Measurements from ENCODE around the gene KRT1.

The KRT1 gene

DNA sequence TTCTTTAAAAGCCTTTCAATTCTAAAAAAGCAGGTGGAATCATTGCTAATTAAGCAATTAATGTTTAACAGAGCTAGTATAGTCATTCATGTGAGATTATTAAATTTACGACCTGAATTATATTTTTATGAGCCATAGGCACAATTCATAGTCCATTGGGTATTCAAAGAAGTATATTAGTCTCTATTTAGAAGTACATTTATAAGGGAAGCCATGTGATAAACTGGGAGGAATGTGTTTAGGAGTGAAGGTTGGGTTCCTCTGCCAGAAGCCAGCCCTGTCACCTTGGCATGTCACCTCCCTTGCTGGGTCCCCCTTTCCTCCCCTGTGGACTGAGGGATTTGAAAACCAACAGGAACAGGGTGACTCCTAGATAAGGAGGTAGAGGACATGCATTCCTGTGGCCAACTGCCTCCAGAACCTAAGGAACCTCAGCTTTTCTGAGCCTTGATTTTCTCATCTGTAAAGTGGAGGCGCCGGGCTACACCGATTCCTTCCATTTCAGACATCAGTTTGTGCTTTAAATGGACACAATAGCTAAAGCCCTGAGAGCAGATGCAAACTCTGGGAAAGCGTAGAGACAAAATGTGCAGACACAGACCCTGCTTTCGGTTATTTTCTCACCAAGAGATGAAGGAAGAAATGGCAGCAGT is 22.8 kb downstream of the KRT1 start:
- POLR2A ChIA-PET, result no interaction called here
- TF ChIP-seq SUZ12 (IDR thresholded peaks at IDR 0.05) (no peak), FOXA1 (IDR thresholded peaks at IDR 0.05) (no peak), LEF1 (IDR thresholded peaks at IDR 0.05; ENCODE audit: borderline replicate concordance) (no peak), NFRKB (IDR thresholded peaks at IDR 0.05) (no peak), SP1 (IDR thresholded peaks at IDR 0.05) (no peak), FOXM1 (IDR thresholded peaks at IDR 0.05; ENCODE audit: borderline replicate concordance) (no peak), TARDBP (IDR thresholded peaks at IDR 0.05) (no peak), FOXK2 (IDR thresholded peaks at IDR 0.05) (no peak), ARNT (IDR thresholded peaks at IDR 0.05) (no peak), CTBP1 (IDR thresholded peaks at IDR 0.05; ENCODE audit: borderline replicate concordance) (no peak), L3MBTL2 (conservative IDR thresholded peaks at IDR 0.05) (no peak), BHLHE40 (IDR thresholded peaks at IDR 0.05; ENCODE audit: borderline replicate concordance) (no peak), HDGF (IDR thresholded peaks at IDR 0.05; ENCODE audit: borderline replicate concordance) (no peak), ZNF384 (IDR thresholded peaks at IDR 0.05) (no peak), ELF4 (IDR thresholded peaks at IDR 0.05) (no peak)
- TF ChIP-seq, protein P1, sequence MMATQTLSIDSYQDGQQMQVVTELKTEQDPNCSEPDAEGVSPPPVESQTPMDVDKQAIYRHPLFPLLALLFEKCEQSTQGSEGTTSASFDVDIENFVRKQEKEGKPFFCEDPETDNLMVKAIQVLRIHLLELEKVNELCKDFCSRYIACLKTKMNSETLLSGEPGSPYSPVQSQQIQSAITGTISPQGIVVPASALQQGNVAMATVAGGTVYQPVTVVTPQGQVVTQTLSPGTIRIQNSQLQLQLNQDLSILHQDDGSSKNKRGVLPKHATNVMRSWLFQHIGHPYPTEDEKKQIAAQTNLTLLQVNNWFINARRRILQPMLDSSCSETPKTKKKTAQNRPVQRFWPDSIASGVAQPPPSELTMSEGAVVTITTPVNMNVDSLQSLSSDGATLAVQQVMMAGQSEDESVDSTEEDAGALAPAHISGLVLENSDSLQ (IDR thresholded peaks at IDR 0.05), result no peak
- DNase-seq (ENCODE audit: extremely low spot score), result no peak
- CTCF ChIA-PET, result interaction anchor here (0.9 kb wide), 1 partner anchor 75 kb away, joined by 3 read pairs; no protein-coding TSS in a partner anchor

DNA sequence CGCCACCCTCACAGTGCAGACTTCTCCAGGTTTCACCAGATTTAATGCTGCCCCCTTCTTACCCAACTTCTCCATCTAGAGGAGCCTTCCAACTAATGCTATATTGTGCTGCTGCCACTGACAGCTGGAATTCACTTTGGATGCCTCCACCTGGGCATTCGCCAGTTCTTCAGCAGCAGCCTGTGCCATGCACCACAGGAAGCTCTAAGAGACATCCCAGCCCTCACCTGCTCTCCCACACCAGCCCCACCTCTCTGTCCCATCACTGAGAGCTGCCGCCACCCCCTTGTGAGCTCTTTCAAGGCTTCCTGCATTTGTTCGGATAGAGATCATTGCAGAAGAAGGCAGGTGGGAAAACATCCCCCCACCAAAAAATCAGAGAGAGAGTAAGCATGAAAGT is 23.6 kb downstream of the KRT1 start:
- ChIA-PET POLR2A (no interaction called here), CTCF (interaction anchor here (0.9 kb wide), 1 partner anchor 74 kb away, joined by 3 read pairs; no protein-coding TSS in a partner anchor)
- DNase-seq (ENCODE audit: extremely low spot score), result no peak
- TF ChIP-seq ZNF384 (IDR thresholded peaks at IDR 0.05), result no peak
- no peak for TF ChIP-seq SUZ12 (IDR thresholded peaks at IDR 0.05)
- no peak for TF ChIP-seq FOXK2 (IDR thresholded peaks at IDR 0.05)
- no peak for TF ChIP-seq FOXM1 (IDR thresholded peaks at IDR 0.05; ENCODE audit: borderline replicate concordance)
- no peak for TF ChIP-seq FOXA1 (IDR thresholded peaks at IDR 0.05)
- TF ChIP-seq TARDBP (IDR thresholded peaks at IDR 0.05), result no peak
- TF ChIP-seq ELF4 (IDR thresholded peaks at IDR 0.05), result no peak
- TF ChIP-seq NFRKB (IDR thresholded peaks at IDR 0.05), result no peak
- no peak for TF ChIP-seq CTBP1 (IDR thresholded peaks at IDR 0.05; ENCODE audit: borderline replicate concordance)
- no peak for TF ChIP-seq HDGF (IDR thresholded peaks at IDR 0.05; ENCODE audit: borderline replicate concordance)
- TF ChIP-seq L3MBTL2 (conservative IDR thresholded peaks at IDR 0.05), result no peak
- TF ChIP-seq, protein P1 (IDR thresholded peaks at IDR 0.05), result no peak
- TF ChIP-seq LEF1 (IDR thresholded peaks at IDR 0.05; ENCODE audit: borderline replicate concordance), result no peak
- TF ChIP-seq SP1 (IDR thresholded peaks at IDR 0.05), result no peak
- TF ChIP-seq BHLHE40 (IDR thresholded peaks at IDR 0.05; ENCODE audit: borderline replicate concordance), result no peak
- TF ChIP-seq ARNT (IDR thresholded peaks at IDR 0.05), result no peak

DNA sequence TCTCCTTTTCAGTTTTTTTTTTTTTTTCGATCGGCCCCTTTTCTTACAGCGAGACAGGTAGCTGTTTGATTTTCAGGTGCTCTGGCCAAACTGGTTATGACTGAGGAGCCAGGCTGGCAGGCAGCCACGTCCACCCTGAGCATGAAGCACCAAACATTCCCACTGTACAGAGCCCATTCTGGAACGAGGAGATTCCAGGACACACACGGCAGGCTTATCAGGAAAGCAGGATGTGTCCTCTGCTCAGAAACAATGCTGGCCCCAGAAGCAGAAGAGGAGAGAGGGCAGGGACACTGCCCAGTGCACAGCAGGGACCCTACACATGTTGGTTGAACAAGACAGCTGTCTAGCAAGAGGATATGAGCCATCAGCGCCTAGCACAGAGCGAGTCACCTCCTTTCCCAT is 24.5 kb downstream of the KRT1 start:
- no peak for DNase-seq (ENCODE audit: extremely low spot score)
- ChIA-PET CTCF (no interaction called here), POLR2A (no interaction called here)
- TF ChIP-seq BHLHE40 (IDR thresholded peaks at IDR 0.05; ENCODE audit: borderline replicate concordance), result no peak
- TF ChIP-seq HDGF (IDR thresholded peaks at IDR 0.05; ENCODE audit: borderline replicate concordance), result no peak
- no peak for TF ChIP-seq ELF4 (IDR thresholded peaks at IDR 0.05)
- TF ChIP-seq, protein P1 (IDR thresholded peaks at IDR 0.05), result no peak
- no peak for TF ChIP-seq CTBP1 (IDR thresholded peaks at IDR 0.05; ENCODE audit: borderline replicate concordance)
- TF ChIP-seq FOXM1 (IDR thresholded peaks at IDR 0.05; ENCODE audit: borderline replicate concordance), result no peak
- no peak for TF ChIP-seq SUZ12 (IDR thresholded peaks at IDR 0.05)
- TF ChIP-seq SP1 (IDR thresholded peaks at IDR 0.05), result no peak
- TF ChIP-seq L3MBTL2 (conservative IDR thresholded peaks at IDR 0.05), result no peak
- no peak for TF ChIP-seq FOXK2 (IDR thresholded peaks at IDR 0.05)
- TF ChIP-seq ARNT (IDR thresholded peaks at IDR 0.05), result no peak
- TF ChIP-seq FOXA1 (IDR thresholded peaks at IDR 0.05), result no peak
- no peak for TF ChIP-seq LEF1 (IDR thresholded peaks at IDR 0.05; ENCODE audit: borderline replicate concordance)
- TF ChIP-seq TARDBP (IDR thresholded peaks at IDR 0.05), result no peak
- TF ChIP-seq ZNF384 (IDR thresholded peaks at IDR 0.05), result no peak
- no peak for TF ChIP-seq NFRKB (IDR thresholded peaks at IDR 0.05)

DNA sequence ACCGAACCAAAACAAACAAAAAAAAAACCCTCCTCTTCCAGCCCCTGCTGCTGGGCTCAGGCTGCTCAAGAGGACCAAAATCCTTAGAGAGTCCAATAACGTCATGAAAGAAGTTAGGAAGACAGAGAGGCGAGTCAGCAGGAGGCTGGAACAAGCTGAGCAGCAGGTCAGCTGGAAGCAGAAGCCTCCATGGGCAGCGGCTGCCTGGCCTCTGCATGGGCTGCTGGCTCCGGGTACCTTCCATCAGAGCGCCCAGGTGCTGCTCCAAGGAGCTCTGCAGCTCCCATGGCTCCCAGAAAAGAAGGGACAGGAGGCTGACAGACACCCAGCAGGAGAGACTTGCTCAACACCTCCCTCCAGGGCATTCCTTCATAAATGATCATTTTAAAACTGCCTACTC is 25.0 kb downstream of the KRT1 start:
- DNase-seq (ENCODE audit: extremely low spot score), result no peak
- ChIA-PET CTCF (no interaction called here), POLR2A (no interaction called here)
- TF ChIP-seq HDGF (IDR thresholded peaks at IDR 0.05; ENCODE audit: borderline replicate concordance) (no peak), SP1 (IDR thresholded peaks at IDR 0.05) (no peak), BHLHE40 (IDR thresholded peaks at IDR 0.05; ENCODE audit: borderline replicate concordance) (no peak), ZNF384 (IDR thresholded peaks at IDR 0.05) (no peak), NFRKB (IDR thresholded peaks at IDR 0.05) (no peak), LEF1 (IDR thresholded peaks at IDR 0.05; ENCODE audit: borderline replicate concordance) (no peak), TARDBP (IDR thresholded peaks at IDR 0.05) (no peak), FOXM1 (IDR thresholded peaks at IDR 0.05; ENCODE audit: borderline replicate concordance) (no peak), SUZ12 (IDR thresholded peaks at IDR 0.05) (no peak), CTBP1 (IDR thresholded peaks at IDR 0.05; ENCODE audit: borderline replicate concordance) (no peak), FOXK2 (IDR thresholded peaks at IDR 0.05) (no peak), FOXA1 (IDR thresholded peaks at IDR 0.05) (no peak), ARNT (IDR thresholded peaks at IDR 0.05) (no peak)
- TF ChIP-seq, protein P1 (IDR thresholded peaks at IDR 0.05), result no peak

DNA sequence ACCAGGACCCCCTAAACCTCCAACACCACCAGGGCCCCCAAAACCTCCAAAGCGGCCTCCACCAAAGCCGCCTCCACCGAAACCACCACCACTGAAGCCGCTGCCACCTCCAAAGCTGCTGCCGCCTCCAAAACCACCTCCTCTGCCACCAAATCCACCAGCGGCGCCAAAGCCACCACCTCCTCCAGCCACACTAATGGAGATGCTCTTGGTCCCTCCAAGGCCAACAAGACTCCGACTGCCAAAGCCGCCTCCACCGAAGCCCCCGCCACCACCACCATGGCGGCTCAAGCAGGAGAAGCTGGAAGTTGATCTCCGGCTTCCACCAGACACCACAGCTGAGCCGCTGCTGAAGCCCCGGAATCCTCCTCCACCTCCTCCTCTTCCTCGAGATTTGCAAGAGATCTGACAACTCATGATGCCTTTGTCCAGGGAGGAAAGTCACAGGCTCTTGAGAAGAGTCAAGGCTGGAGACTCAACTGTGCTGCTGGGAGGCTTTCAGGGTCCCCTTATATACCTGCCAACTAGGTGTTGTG is 28.4 kb downstream of the KRT1 start, which contains the start of gene KRT2:
Gene KRT2 (minus strand): TSS at position 486 of the 536 bp plus-strand sequence. CDS start 69 bp downstream, at position 417.
- ChIA-PET CTCF (no interaction called here), POLR2A (no interaction called here)
- TF ChIP-seq FOXM1 (IDR thresholded peaks at IDR 0.05; ENCODE audit: borderline replicate concordance) (no peak), ARNT (IDR thresholded peaks at IDR 0.05) (no peak), LEF1 (IDR thresholded peaks at IDR 0.05; ENCODE audit: borderline replicate concordance) (no peak), FOXA1 (IDR thresholded peaks at IDR 0.05) (no peak), ELF4 (IDR thresholded peaks at IDR 0.05) (no peak), FOXK2 (IDR thresholded peaks at IDR 0.05) (no peak), HDGF (IDR thresholded peaks at IDR 0.05; ENCODE audit: borderline replicate concordance) (no peak), TARDBP (IDR thresholded peaks at IDR 0.05) (no peak), NFRKB (IDR thresholded peaks at IDR 0.05) (no peak), SP1 (IDR thresholded peaks at IDR 0.05) (no peak), BHLHE40 (IDR thresholded peaks at IDR 0.05; ENCODE audit: borderline replicate concordance) (no peak), L3MBTL2 (conservative IDR thresholded peaks at IDR 0.05) (no peak), SUZ12 (IDR thresholded peaks at IDR 0.05) (no peak), CTBP1 (IDR thresholded peaks at IDR 0.05; ENCODE audit: borderline replicate concordance) (no peak), ZNF384 (IDR thresholded peaks at IDR 0.05) (no peak)
- TF ChIP-seq, protein P1 (IDR thresholded peaks at IDR 0.05), result no peak
- DNase-seq (ENCODE audit: extremely low spot score), result no peak
